SK-N-SH treated with all-trans-retinoic acid at 6 μM for 48 hours (cell line): Measurements from ENCODE around the gene PLPP3.

ENCODE experiments used
- ATAC-seq: fragments of 200-7000 bp; cut with Tn5 transposase; 3 replicates; pipeline ENCODE4 v1.9.1; 2020; ENCODE audit warnings: mild to moderate bottlenecking, moderate library complexity
- ARNTL ChIP-seq: fragments of 450-650 bp; formaldehyde crosslinking; IDR thresholded peaks from 2 replicates; pipeline ENCODE4 v1.5.0; 2020; ENCODE audit warnings: low read depth, mild to moderate bottlenecking, moderate library complexity, borderline replicate concordance
- BACH2 ChIP-seq: fragments of 250-450 bp; sonication (Bioruptor Pico); IDR thresholded peaks from 2 replicates; pipeline ENCODE4 v1.9.0; 2021; ENCODE audit warnings: mild to moderate bottlenecking, borderline replicate concordance
- CREB5 ChIP-seq: fragments of 250-450 bp; sonication (Bioruptor Pico); IDR thresholded peaks from 2 replicates; pipeline ENCODE4 v1.5.1; 2020; ENCODE audit warnings: low read depth, mild to moderate bottlenecking, moderate library complexity
- CSDC2 ChIP-seq: fragments of 250-450 bp; sonication (Bioruptor Pico); IDR thresholded peaks from 2 replicates; pipeline ENCODE4 v1.5.0; 2020; ENCODE audit warnings: mild to moderate bottlenecking, moderate library complexity
- CSRNP3 ChIP-seq: fragments of 250-450 bp; sonication (Bioruptor Pico); IDR thresholded peaks from 2 replicates; pipeline ENCODE4 v1.5.1; 2021; ENCODE audit warnings: mild to moderate bottlenecking, moderate library complexity
- ESRRG ChIP-seq: fragments of 250-450 bp; sonication (Bioruptor Pico); IDR thresholded peaks from 2 replicates; pipeline ENCODE4 v1.6.1; 2021; ENCODE audit warnings: mild to moderate bottlenecking
- GLIS3 ChIP-seq: fragments of 250-450 bp; sonication (Bioruptor Pico); IDR thresholded peaks from 2 replicates; pipeline ENCODE4 v1.5.0; 2020; ENCODE audit warnings: mild to moderate bottlenecking, moderate library complexity
- ISL1 ChIP-seq: fragments of 250-450 bp; sonication (Bioruptor Pico); IDR thresholded peaks from 2 replicates; pipeline ENCODE4 v2.1.2; 2022; ENCODE audit warnings: mild to moderate bottlenecking, moderate library complexity
- OSR1 ChIP-seq: fragments of 250-450 bp; sonication (Bioruptor Pico); IDR thresholded peaks from 2 replicates; pipeline ENCODE4 v1.8.0; 2022; ENCODE audit warnings: moderate library complexity, mild to moderate bottlenecking, inconsistent platforms
- PATZ1 ChIP-seq: fragments of 250-450 bp; sonication (Bioruptor Pico); IDR thresholded peaks from 2 replicates; pipeline ENCODE4 v1.8.0; 2020; ENCODE audit warnings: mild to moderate bottlenecking, moderate library complexity, borderline replicate concordance
- PPARA ChIP-seq: fragments of 250-450 bp; sonication (Bioruptor Pico); IDR thresholded peaks from 2 replicates; pipeline ENCODE4 v1.5.0; 2020; ENCODE audit warnings: mild to moderate bottlenecking, borderline replicate concordance
- SNAI2 ChIP-seq: fragments of 250-450 bp; sonication (Bioruptor Pico); IDR thresholded peaks from 2 replicates; pipeline ENCODE4 v1.5.0; 2020; ENCODE audit warnings: mild to moderate bottlenecking, moderate library complexity
- TCF4 ChIP-seq: fragments of 250-450 bp; sonication (Bioruptor Pico); IDR thresholded peaks from 2 replicates; pipeline ENCODE4 v1.8.0; 2021; ENCODE audit warnings: mild to moderate bottlenecking, moderate library complexity, borderline replicate concordance
- TOX ChIP-seq: fragments of 250-450 bp; sonication (Bioruptor Pico); IDR thresholded peaks from 2 replicates; pipeline ENCODE4 v1.8.0; 2021; ENCODE audit warnings: mild to moderate bottlenecking, moderate library complexity, borderline replicate concordance
- TSHZ2 ChIP-seq: fragments of 250-450 bp; sonication (Bioruptor Pico); IDR thresholded peaks from 2 replicates; pipeline ENCODE4 v1.5.0; 2020; ENCODE audit warnings: mild to moderate bottlenecking, moderate library complexity
- ZC3H10 ChIP-seq: fragments of 250-450 bp; sonication (Bioruptor Pico); IDR thresholded peaks from 2 replicates; pipeline ENCODE4 v1.5.1; 2021; ENCODE audit warnings: mild to moderate bottlenecking, moderate library complexity
- ZFP30 ChIP-seq: fragments of 450-650 bp; formaldehyde crosslinking; IDR thresholded peaks from 2 replicates; pipeline ENCODE4 v1.5.0; 2022; ENCODE audit warnings: mild to moderate bottlenecking, moderate library complexity
- ZNF70 ChIP-seq: fragments of 450-650 bp; formaldehyde crosslinking; IDR thresholded peaks from 2 replicates; pipeline ENCODE4 v1.5.0; 2020; ENCODE audit warnings: mild to moderate bottlenecking, moderate library complexity
- ZNF8 ChIP-seq: fragments of 450-650 bp; formaldehyde crosslinking; IDR thresholded peaks from 2 replicates; pipeline ENCODE4 v1.5.0; 2020; ENCODE audit warnings: mild to moderate bottlenecking, moderate library complexity

Gene PLPP3

GRCh38 chr1:56534130-56534651, 45.2 kb downstream of the PLPP3 start:
- no peak for TF ChIP-seq ZNF8 (CRISPR knock-in tag)
- TF ChIP-seq CREB5 (CRISPR knock-in tag): no peak
- TF ChIP-seq ESRRG (CRISPR knock-in tag): no peak
- TF ChIP-seq ZNF70 (CRISPR knock-in tag): no peak
- no peak for TF ChIP-seq ISL1 (CRISPR knock-in tag)
- TF ChIP-seq ZC3H10 (CRISPR knock-in tag): no peak
- no peak for TF ChIP-seq TCF4
- TF ChIP-seq PPARA (CRISPR knock-in tag): no peak
- no peak for TF ChIP-seq ZFP30
- no peak for ATAC-seq

GRCh38 chr1:56533621-56534020, 45.7 kb downstream of the PLPP3 start:
- no peak for TF ChIP-seq OSR1 (CRISPR knock-in tag)
- TF ChIP-seq CREB5 (CRISPR knock-in tag): no peak
- no peak for TF ChIP-seq ZFP30
- no peak for TF ChIP-seq TSHZ2 (CRISPR knock-in tag)
- no peak for TF ChIP-seq CSDC2 (CRISPR knock-in tag)
- no peak for TF ChIP-seq SNAI2 (CRISPR knock-in tag)
- TF ChIP-seq CSRNP3 (CRISPR knock-in tag): no peak
- TF ChIP-seq GLIS3 (CRISPR knock-in tag): no peak
- TF ChIP-seq BACH2 (CRISPR knock-in tag): no peak
- TF ChIP-seq TOX (CRISPR knock-in tag): no peak
- TF ChIP-seq ZNF8 (CRISPR knock-in tag): no peak
- TF ChIP-seq, all 23 proteins: peak for 0
- no peak for ATAC-seq

- no peak for ATAC-seq
- TF ChIP-seq BACH2 (CRISPR knock-in tag): no peak
- TF ChIP-seq TSHZ2 (CRISPR knock-in tag): no peak
- TF ChIP-seq SNAI2 (CRISPR knock-in tag): no peak
- TF ChIP-seq ARNTL (CRISPR knock-in tag): no peak
- TF ChIP-seq PATZ1: no peak
- no peak for TF ChIP-seq ZFP30
- no peak for TF ChIP-seq CSDC2 (CRISPR knock-in tag)
Observed at GRCh38 chr1:56533197-56533596, 46.2 kb downstream of the PLPP3 start.
